ENCODE data around the gene KRTAP5-6.

KRTAP5-6 gene

GRCh38 chr11:1702506-1702905 lies 5.5 kb downstream of the KRTAP5-6 start:
- DNase-seq (ENCODE audit: low read depth in 2 of 2): no peak

GRCh38 chr11:1703146-1703545 lies 6.2 kb downstream of the KRTAP5-6 start:
- DNase-seq (ENCODE audit: low read depth in 2 of 2): no peak

GRCh38 chr11:1705126-1706052 lies 8.4 kb downstream of the KRTAP5-6 start:
- no peak for DNase-seq (ENCODE audit: low read depth in 2 of 2)

- DNase-seq (ENCODE audit: low read depth in 2 of 2): no peak
Measured at GRCh38 chr11:1706634-1707400, 9.8 kb downstream of the KRTAP5-6 start.

- no peak for DNase-seq (ENCODE audit: low read depth in 2 of 2)
Measured at GRCh38 chr11:1707751-1708150, 10.8 kb downstream of the KRTAP5-6 start.

- DNase-seq (ENCODE audit: low read depth in 2 of 2): no peak
Measured at GRCh38 chr11:1708716-1709115, 11.7 kb downstream of the KRTAP5-6 start.

GRCh38 chr11:1714908-1715885 lies 18.2 kb downstream of the KRTAP5-6 start:
- DNase-seq (ENCODE audit: low read depth in 2 of 2): no peak

GRCh38 chr11:1717745-1718144 lies 20.8 kb downstream of the KRTAP5-6 start:
- no peak for DNase-seq (ENCODE audit: low read depth in 2 of 2)

GRCh38 chr11:1718326-1718725 lies 21.3 kb downstream of the KRTAP5-6 start:
- no peak for DNase-seq (ENCODE audit: low read depth in 2 of 2)

GRCh38 chr11:1719781-1720180 lies 22.8 kb downstream of the KRTAP5-6 start:
- no peak for DNase-seq (ENCODE audit: low read depth in 2 of 2)

GRCh38 chr11:1727096-1727690 lies 30.2 kb downstream of the KRTAP5-6 start:
- DNase-seq (ENCODE audit: low read depth in 2 of 2): no peak

- DNase-seq (ENCODE audit: low read depth in 2 of 2): no peak
Measured at GRCh38 chr11:1727861-1728260, 30.9 kb downstream of the KRTAP5-6 start.

- no peak for DNase-seq (ENCODE audit: low read depth in 2 of 2)
Measured at GRCh38 chr11:1728301-1728700, 31.3 kb downstream of the KRTAP5-6 start.

GRCh38 chr11:1728931-1729691 lies 32.1 kb downstream of the KRTAP5-6 start:
- DNase-seq (ENCODE audit: low read depth in 2 of 2): no peak

- no peak for DNase-seq (ENCODE audit: low read depth in 2 of 2)
Measured at GRCh38 chr11:1729692-1730011, 32.7 kb downstream of the KRTAP5-6 start.

GRCh38 chr11:1730059-1730629 lies 33.1 kb downstream of the KRTAP5-6 start:
- no peak for DNase-seq (ENCODE audit: low read depth in 2 of 2)

GRCh38 chr11:1731451-1732059 lies 34.6 kb downstream of the KRTAP5-6 start:
- DNase-seq (ENCODE audit: low read depth in 2 of 2): no peak

GRCh38 chr11:1732418-1733008 lies 35.5 kb downstream of the KRTAP5-6 start:
- no peak for DNase-seq (ENCODE audit: low read depth in 2 of 2)

GRCh38 chr11:1733009-1733715 lies 36.2 kb downstream of the KRTAP5-6 start:
- DNase-seq (ENCODE audit: low read depth in 2 of 2): no peak

All from stimulated activated CD4-positive, alpha-beta T cell treated with anti-CD3 and anti-CD28 coated beads, Interleukin-1b, Interleukin-23, amount 100 ng/mL, for 1 hour (primary cell).